NK-92 (cell line): ENCODE results near the gene CFH.
"Not testable (repeated sequence)": the region's sequence is repeated elsewhere in the genome, so short reads cannot be mapped to it uniquely, and the experiment has no call there.

Source experiments
- DNase-seq: peaks from one replicate; lab custom pipeline; 2025; ENCODE audit not compliant: unreplicated experiment; lab: John Stamatoyannopoulos, UW

CFH gene

DNA sequence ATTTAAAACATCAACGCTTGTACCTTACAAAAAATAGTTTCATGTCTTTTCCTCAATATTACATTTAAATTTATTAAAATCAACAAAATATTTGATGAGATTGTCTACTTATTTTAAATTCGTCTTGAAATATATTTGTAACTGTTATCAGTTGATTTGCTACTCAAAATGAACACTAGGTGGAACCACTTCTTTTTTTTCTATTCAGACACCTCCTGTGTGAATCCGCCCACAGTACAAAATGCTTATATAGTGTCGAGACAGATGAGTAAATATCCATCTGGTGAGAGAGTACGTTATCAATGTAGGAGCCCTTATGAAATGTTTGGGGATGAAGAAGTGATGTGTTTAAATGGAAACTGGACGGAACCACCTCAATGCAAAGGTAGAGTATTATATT, 91.4 kb downstream of the CFH start:
- not testable (repeated sequence) for DNase-seq

DNA sequence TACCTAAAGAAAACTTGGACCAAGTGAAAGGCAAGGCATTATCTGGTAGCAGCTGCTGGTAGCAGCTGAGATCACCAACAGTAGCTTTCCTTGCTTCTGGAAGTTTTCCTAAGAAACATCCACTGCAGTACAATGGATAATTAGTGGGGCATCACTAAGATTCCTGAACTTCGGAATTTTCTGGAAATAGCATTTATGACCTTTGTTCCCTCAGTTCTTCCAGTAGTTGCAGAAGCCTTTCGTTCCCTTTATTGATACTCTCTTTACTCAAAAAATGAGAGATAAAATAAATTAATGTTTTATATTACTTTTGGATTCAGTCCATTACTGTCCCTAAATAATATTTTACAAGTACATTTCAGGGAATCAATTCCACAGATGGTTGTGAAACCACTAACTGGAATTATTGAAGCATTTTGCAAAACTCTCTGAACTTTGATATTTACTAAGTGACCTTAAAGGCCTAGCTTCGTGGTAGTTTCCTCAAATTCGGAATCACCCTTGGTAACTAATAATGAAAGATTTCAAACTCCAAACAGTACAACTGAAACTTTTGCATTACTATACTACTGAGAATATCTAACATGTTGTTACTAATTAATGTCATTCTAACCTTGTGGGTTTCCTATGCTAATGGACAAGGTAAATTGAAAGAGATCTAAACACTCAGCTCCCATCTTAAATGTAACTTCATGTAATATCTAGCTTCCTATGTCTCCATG, 113.3 kb downstream of the CFH start:
- not testable (repeated sequence) for DNase-seq

DNA sequence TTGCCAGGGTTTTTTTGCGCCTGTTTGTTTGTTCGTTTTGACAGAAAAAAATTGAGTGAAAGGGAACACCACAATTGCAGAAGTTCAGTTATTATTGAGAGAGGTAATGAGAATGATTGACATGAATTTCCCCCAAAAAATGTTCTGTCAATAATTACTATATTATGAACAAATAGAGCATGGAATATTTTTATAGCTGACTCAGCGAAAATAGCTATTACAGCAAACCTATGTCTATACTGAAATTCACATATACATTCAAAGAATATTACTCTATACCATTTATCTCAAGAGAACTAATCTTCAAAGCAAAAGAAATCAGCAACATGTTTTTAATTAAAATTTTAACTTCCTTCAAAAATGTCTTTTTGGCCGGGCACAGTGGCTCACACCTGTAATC, 118.0 kb downstream of the CFH start:
- DNase-seq = not testable (repeated sequence)

DNA sequence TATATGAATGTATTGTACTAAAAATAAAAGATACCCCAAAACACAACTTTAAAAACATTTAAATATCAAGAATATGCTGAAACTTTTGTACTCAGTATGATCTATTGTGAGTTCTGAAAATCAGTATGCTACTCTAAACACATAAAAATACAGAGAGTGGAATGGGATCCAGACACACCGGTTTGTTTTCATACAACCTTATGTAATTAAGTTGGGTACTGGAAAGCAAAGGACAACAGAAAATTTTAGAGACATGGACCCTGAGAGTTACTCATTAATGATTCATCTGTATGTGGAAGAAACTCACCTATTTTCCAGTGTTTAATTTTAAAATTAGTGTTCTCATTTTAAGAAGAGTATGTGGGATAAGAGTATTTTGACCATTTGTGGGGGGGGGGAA, 121.9 kb downstream of the CFH start:
- no peak for DNase-seq

DNA sequence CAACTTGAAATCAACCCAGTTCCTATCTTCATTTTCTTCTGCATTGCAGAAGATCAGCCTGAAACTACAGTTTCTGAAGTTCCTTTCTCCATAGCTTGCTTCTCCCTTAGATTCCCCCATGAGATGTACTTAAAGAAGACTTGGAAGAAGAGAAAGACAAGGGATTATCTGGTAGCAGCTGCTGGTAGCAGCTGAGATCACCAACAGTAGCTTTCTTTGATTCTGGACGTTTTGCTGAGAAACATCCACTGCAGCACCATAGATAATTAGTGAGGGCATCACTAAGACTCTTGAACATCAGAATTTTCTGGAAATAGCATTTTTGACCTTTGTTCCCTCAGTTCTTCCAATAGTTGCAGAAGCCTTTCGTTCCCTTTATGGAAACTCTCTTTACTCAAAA, 122.3 kb downstream of the CFH start:
- DNase-seq = no peak

DNA sequence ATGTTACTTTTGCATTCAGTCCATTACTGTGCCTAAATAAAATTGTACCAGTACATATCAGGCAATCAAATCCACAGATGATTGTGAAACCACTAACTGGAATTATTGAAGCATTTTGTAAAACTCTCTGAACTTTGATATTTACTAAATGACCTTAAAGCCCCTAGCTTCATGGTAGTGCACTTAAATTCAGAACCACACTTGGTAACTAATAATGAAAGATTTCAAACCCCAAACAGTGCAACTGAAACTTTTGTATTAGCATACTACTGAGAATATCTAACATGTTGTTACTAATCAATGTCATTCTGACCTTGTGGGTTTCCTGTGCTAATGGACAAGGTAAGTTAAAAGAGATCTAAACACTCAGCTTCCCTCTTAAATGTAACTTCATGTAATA, 122.8 kb downstream of the CFH start, which contains the start of gene CFHR3:
CFHR3 (plus strand) TSS at position 238 of the 400 bp plus-strand sequence; CDS start at position 285, 47 bp downstream.
- no peak for DNase-seq

DNA sequence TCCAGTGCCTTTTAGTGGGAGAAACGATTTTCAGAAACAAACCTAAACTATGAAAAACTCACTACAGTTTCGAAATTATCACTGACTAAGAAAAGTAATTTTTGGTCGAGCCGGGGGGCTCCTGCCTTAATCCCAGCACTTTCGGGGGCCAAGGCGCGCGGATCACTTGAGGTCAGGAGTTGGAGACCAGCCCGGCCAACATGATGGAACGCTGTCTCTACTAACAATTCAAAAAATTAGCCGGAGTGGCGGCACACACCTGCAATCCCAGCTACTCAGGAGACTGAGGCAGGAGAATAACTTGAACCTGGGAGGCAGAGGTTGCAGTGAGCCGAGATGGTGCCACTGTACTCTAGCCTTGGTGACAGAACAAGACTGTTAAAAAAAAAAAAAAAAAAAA, 125.8 kb downstream of the CFH start:
- no peak for DNase-seq

DNA sequence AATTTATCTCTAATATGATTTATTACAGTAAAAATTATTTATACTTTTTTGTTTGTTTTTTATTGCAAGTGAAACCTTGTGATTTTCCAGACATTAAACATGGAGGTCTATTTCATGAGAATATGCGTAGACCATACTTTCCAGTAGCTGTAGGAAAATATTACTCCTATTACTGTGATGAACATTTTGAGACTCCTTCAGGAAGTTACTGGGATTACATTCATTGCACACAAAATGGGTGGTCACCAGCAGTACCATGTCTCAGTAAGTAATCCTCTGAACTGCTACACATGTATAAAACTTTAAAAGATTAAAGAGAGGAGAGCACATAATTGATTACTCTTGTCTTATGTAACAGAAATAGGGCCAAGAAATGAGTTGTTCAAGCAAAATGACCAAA, 127.2 kb downstream of the CFH start:
- DNase-seq = no peak

DNA sequence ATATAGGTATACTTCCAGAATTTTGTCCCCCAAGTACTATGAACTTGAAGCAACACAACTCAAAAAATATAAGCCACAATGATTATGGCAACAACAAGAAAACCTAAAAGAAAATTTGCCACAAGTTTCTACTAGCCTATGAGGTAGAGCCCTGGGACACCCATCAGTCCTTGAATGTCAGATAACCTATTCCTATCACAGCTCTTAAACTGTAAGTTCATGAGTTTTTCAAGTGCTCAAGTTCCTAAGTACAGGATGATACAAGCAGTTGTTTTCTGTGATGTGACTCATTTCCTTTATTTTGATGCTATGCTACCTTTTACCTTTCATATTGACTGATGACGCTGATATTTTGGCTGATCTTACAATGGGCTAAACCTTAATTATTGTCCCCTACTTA, 139.4 kb downstream of the CFH start:
- not testable (repeated sequence) for DNase-seq

DNA sequence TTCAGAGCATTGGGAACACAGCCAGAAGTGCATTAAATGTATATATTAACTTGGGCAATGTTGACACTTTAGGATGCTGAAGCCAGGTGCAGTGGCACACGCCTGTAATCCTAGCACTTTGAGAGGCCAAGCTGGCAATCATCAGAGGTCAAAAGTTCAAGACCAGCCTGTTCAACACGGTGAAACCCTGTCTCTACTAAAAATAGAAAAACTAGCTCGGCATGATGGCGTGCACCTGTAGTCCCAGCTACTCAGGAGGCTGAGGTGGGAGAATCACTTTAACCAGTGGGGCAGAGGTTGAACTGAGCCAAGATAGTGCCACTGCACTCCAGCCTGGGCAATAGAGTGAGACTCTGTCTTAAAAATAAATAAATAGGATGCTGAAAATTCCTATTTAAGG, 142.3 kb downstream of the CFH start:
- not testable (repeated sequence) for DNase-seq
